Inflammatory macrophage treated with lipopolysaccharide for 1 hour (primary cell): ENCODE data around the gene CPHXL2.

Source experiments
- DNase-seq, 2 donors: peaks; one replicate each; pipeline ENCODE4 v3.0.0-alpha.2; 2020 to 2022

The CPHXL2 gene

GRCh38 chr16:75676909-75677308 is at the start of gene CPHXL2:
CPHXL2 (minus strand) TSS chr16:75677009; CDS start chr16:75676999, 10 bp downstream.
- no peak for DNase-seq

GRCh38 chr16:75726390-75726789 is 49.6 kb upstream of the CPHXL2 start, which contains the start of gene CPHXL:
CPHXL (minus strand) TSS chr16:75726490; CDS start chr16:75726442, 48 bp downstream.
- DNase-seq = no peak

GRCh38 chr16:75718452-75718851 is 41.6 kb upstream of the CPHXL2 start:
- no peak for DNase-seq

- no peak for DNase-seq
Measured at GRCh38 chr16:75714661-75715060, 37.9 kb upstream of the CPHXL2 start.

GRCh38 chr16:75710344-75710743 is 33.5 kb upstream of the CPHXL2 start:
- no peak for DNase-seq

- DNase-seq = no peak
Measured at GRCh38 chr16:75703306-75703705, 26.5 kb upstream of the CPHXL2 start.

GRCh38 chr16:75702242-75702641 is 25.4 kb upstream of the CPHXL2 start:
- no peak for DNase-seq

GRCh38 chr16:75701361-75701760 is 24.6 kb upstream of the CPHXL2 start, which contains the start of gene DUXB:
DUXB (minus strand) TSS chr16:75701461; CDS start chr16:75701418, 43 bp downstream.
- no peak for DNase-seq

GRCh38 chr16:75697571-75697970 is 20.8 kb upstream of the CPHXL2 start:
- DNase-seq = no peak

- no peak for DNase-seq
Measured at GRCh38 chr16:75695708-75696107, 18.9 kb upstream of the CPHXL2 start.

- no peak for DNase-seq
Measured at GRCh38 chr16:75687361-75687760, 10.6 kb upstream of the CPHXL2 start.

GRCh38 chr16:75682308-75682707 is 5.5 kb upstream of the CPHXL2 start:
- no peak for DNase-seq

GRCh38 chr16:75679366-75679765 is 2.6 kb upstream of the CPHXL2 start:
- DNase-seq = no peak

- no peak for DNase-seq
Measured at GRCh38 chr16:75667503-75667902, 9.3 kb downstream of the CPHXL2 start.

- no peak for DNase-seq
Measured at GRCh38 chr16:75660726-75661302, 16.0 kb downstream of the CPHXL2 start.

- no peak for DNase-seq
Measured at GRCh38 chr16:75660321-75660720, 16.5 kb downstream of the CPHXL2 start.

GRCh38 chr16:75658175-75658574 is 18.6 kb downstream of the CPHXL2 start:
- no peak for DNase-seq

GRCh38 chr16:75653922-75654321 is 22.9 kb downstream of the CPHXL2 start:
- DNase-seq = no peak

GRCh38 chr16:75648265-75649076 is 28.3 kb downstream of the CPHXL2 start:
- DNase-seq = peak; percentile 62 to 89

- peak; percentile 90 to 93 for DNase-seq
Measured at GRCh38 chr16:75647492-75648264, 29.1 kb downstream of the CPHXL2 start, which contains the start of the genes KARS1 and TERF2IP. KARS1 (minus strand) TSS chr16:75647665; CDS start chr16:75647639, 26 bp downstream. TERF2IP (plus strand) TSS chr16:75647773; CDS start chr16:75647883, 110 bp downstream.

GRCh38 chr16:75647112-75647491 is 29.7 kb downstream of the CPHXL2 start:
- DNase-seq = peak; percentile 33 to 40

- DNase-seq = no peak
Measured at GRCh38 chr16:75644240-75645012, 32.4 kb downstream of the CPHXL2 start.
